ENCODE measurements around the gene DIP2B. TPM values are rescaled to one million over a fixed set of nuclear protein-coding genes. Genes with fewer than 3 reads are reported as not detected.

Gene DIP2B
- polyA plus RNA-seq, 1 donor from 2014 or later, result 44.0 TPM

DNA sequence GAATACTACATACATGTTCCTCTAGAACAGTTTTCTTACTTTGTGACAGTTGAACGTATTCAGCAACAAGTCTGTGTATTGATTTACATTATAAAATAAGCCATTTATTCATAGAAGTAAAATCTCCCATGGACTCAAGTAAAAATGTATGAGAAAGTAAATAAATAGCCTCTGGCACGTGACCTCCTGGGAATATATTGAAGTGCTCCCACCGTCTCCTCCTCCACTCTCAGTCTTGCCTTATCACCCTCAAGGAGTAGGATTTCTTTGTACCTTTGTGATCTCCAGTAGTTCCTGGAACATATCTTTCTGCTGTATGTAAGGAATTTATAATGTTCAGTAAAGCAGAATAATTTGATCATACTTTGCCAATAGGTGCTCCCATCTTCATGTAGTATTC lies 90.9 kb downstream of the DIP2B start:
- Histone ChIP-seq H3K27ac (ENCODE audit: low read length) (no peak overlapping the region), H3K79me2 (replicated peaks; ENCODE audit: insufficient read depth, low read length) (peaks cover 28% of the 10 kb centered on the region), H3K4me3 (ENCODE audit: low read length) (no peak overlapping the region), H3K9me2 (ENCODE audit: insufficient read depth, low read length) (no peaks in the 10 kb centered on the region), H3K36me3 (ENCODE audit: insufficient read depth, low read length) (no peaks in the 10 kb centered on the region), H3K4me2 (ENCODE audit: low read length) (no peak overlapping the region), H3K9me3 (ENCODE audit: low read length) (no peaks in the 10 kb centered on the region), H2AFZ (ENCODE audit: low read depth, low read length) (no peak overlapping the region), H3K9ac (ENCODE audit: low read length) (no peak overlapping the region), H4K20me1 (ENCODE audit: insufficient read depth) (no peaks in the 10 kb centered on the region), H3F3A (ENCODE audit: insufficient read depth, low read length, poor library complexity, severe bottlenecking) (no peaks in the 10 kb centered on the region), H3K27me3 (ENCODE audit: insufficient read depth, low read depth, low read length) (no peaks in the 10 kb centered on the region)
- no peak for TF ChIP-seq RAD21 (conservative IDR thresholded peaks at IDR 0.05)
- no peak for TF ChIP-seq POLR2AphosphoS5 (IDR thresholded peaks at IDR 0.05)
- TF ChIP-seq EP300 (conservative IDR thresholded peaks at IDR 0.05; ENCODE audit: poor library complexity, severe bottlenecking), result no peak
- TF ChIP-seq, protein P1, sequence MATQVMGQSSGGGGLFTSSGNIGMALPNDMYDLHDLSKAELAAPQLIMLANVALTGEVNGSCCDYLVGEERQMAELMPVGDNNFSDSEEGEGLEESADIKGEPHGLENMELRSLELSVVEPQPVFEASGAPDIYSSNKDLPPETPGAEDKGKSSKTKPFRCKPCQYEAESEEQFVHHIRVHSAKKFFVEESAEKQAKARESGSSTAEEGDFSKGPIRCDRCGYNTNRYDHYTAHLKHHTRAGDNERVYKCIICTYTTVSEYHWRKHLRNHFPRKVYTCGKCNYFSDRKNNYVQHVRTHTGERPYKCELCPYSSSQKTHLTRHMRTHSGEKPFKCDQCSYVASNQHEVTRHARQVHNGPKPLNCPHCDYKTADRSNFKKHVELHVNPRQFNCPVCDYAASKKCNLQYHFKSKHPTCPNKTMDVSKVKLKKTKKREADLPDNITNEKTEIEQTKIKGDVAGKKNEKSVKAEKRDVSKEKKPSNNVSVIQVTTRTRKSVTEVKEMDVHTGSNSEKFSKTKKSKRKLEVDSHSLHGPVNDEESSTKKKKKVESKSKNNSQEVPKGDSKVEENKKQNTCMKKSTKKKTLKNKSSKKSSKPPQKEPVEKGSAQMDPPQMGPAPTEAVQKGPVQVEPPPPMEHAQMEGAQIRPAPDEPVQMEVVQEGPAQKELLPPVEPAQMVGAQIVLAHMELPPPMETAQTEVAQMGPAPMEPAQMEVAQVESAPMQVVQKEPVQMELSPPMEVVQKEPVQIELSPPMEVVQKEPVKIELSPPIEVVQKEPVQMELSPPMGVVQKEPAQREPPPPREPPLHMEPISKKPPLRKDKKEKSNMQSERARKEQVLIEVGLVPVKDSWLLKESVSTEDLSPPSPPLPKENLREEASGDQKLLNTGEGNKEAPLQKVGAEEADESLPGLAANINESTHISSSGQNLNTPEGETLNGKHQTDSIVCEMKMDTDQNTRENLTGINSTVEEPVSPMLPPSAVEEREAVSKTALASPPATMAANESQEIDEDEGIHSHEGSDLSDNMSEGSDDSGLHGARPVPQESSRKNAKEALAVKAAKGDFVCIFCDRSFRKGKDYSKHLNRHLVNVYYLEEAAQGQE (IDR thresholded peaks at IDR 0.05; ENCODE audit: borderline replicate concordance), result no peak
- no peak for TF ChIP-seq EZH2 (IDR thresholded peaks at IDR 0.05; ENCODE audit: borderline replicate concordance, insufficient read depth, low read length, poor library complexity, severe bottlenecking)
- TF ChIP-seq, protein P2, sequence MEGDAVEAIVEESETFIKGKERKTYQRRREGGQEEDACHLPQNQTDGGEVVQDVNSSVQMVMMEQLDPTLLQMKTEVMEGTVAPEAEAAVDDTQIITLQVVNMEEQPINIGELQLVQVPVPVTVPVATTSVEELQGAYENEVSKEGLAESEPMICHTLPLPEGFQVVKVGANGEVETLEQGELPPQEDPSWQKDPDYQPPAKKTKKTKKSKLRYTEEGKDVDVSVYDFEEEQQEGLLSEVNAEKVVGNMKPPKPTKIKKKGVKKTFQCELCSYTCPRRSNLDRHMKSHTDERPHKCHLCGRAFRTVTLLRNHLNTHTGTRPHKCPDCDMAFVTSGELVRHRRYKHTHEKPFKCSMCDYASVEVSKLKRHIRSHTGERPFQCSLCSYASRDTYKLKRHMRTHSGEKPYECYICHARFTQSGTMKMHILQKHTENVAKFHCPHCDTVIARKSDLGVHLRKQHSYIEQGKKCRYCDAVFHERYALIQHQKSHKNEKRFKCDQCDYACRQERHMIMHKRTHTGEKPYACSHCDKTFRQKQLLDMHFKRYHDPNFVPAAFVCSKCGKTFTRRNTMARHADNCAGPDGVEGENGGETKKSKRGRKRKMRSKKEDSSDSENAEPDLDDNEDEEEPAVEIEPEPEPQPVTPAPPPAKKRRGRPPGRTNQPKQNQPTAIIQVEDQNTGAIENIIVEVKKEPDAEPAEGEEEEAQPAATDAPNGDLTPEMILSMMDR (IDR thresholded peaks at IDR 0.05; ENCODE audit: poor library complexity, severe bottlenecking), result no peak
- TF ChIP-seq TAF1 (IDR thresholded peaks at IDR 0.05; ENCODE audit: low read depth), result no peak
- no peak for TF ChIP-seq MXI1 (conservative IDR thresholded peaks at IDR 0.05; ENCODE audit: poor library complexity, severe bottlenecking)
- TF ChIP-seq SMC3 (conservative IDR thresholded peaks at IDR 0.05; ENCODE audit: poor library complexity), result no peak

DNA sequence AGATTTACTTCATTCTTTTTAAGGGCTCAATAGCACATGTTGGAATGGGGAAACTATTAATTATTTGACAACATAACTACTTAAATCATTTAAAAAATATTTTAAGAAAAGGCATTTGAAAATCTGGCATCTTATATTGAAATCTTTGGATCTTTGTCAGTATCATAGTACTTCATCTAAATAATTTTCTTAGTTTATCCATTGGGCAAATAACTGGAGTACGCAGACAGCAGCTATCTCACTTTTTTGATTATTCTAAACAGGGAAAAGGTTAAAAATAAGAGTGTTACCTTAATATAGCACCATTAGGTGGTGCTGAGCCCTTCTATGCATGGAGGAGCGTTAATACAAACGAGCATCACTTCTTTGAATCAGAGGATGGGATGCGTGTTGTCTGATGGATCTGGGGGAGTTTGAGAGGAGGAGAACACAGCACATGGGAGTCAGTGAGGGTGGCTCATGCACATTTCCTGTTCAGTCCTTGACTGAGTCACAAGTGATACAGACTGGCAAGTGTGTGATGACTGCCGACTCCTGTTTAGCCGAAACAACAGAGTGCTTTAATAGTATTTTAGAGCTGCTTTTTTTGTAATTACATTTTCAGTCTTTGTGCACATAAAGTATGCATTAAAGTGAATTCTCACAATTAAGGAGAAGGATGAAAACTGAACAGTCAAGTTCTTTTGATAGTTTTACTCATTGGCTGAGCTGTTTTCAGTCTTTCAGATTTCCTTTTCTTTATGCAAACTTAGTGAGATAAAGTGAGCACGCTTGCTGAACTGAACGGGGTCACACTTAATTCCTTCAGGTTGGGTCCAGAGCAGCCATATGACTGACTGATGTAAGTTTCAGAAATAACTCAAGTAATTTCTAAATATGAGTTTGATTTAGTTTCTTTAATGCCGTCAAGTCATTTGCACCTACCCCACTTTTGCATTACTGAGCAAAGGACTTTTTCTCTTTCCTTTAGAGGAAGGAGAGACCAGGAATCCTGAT lies 92.7 kb downstream of the DIP2B start:
- H3K79me2 ChIP-seq (replicated peaks; ENCODE audit: insufficient read depth, low read length), result peaks cover 23% of the 10 kb centered on the region
- H3K4me3 ChIP-seq (ENCODE audit: low read length), result no peak overlapping the region
- no peak overlapping the region for H3K4me2 ChIP-seq (ENCODE audit: low read length)
- no peaks in the 10 kb centered on the region for H3F3A ChIP-seq (ENCODE audit: insufficient read depth, low read length, poor library complexity, severe bottlenecking)
- no peak overlapping the region for H3K27ac ChIP-seq (ENCODE audit: low read length)
- no peaks in the 10 kb centered on the region for H3K27me3 ChIP-seq (ENCODE audit: insufficient read depth, low read depth, low read length)
- H3K9me2 ChIP-seq (ENCODE audit: insufficient read depth, low read length), result no peaks in the 10 kb centered on the region
- H4K20me1 ChIP-seq (ENCODE audit: insufficient read depth), result no peaks in the 10 kb centered on the region
- TF ChIP-seq MXI1 (conservative IDR thresholded peaks at IDR 0.05; ENCODE audit: poor library complexity, severe bottlenecking) (no peak), POLR2AphosphoS5 (IDR thresholded peaks at IDR 0.05) (no peak), EZH2 (IDR thresholded peaks at IDR 0.05; ENCODE audit: borderline replicate concordance, insufficient read depth, low read length, poor library complexity, severe bottlenecking) (no peak), SMC3 (conservative IDR thresholded peaks at IDR 0.05; ENCODE audit: poor library complexity) (no peak), RAD21 (conservative IDR thresholded peaks at IDR 0.05) (no peak)
- TF ChIP-seq, protein P2 (IDR thresholded peaks at IDR 0.05; ENCODE audit: poor library complexity, severe bottlenecking), result no peak
- TF ChIP-seq, protein P1 (IDR thresholded peaks at IDR 0.05; ENCODE audit: borderline replicate concordance), result no peak
- H2AFZ ChIP-seq (ENCODE audit: low read depth, low read length), result no peak overlapping the region
- H3K36me3 ChIP-seq (ENCODE audit: insufficient read depth, low read length), result no peaks in the 10 kb centered on the region
- no peak overlapping the region for H3K9ac ChIP-seq (ENCODE audit: low read length)
- H3K9me3 ChIP-seq (ENCODE audit: low read length), result no peaks in the 10 kb centered on the region

All from neural cell (in vitro differentiated cells).